Dendritic cell treated with granulocyte-macrophage colony-stimulating factor and Interleukin-4, amounts not matched to agents 40 ng/mL and 50 ng/mL, for 4 days (primary cell): ENCODE measurements around the gene ORC5.

Experiments
- H3K27ac Mint-ChIP-seq: one replicate; pipeline ENCODE4 v1.8.0; 2022; ENCODE audit warnings: mild to moderate bottlenecking, mixed read lengths
- H3K27me3 Mint-ChIP-seq: one replicate; pipeline ENCODE4 v1.8.0; 2022; ENCODE audit warnings: mild to moderate bottlenecking, mixed read lengths
- H3K36me3 Mint-ChIP-seq: one replicate; pipeline ENCODE4 v1.8.0; 2022; ENCODE audit warnings: low read depth, mixed read lengths
- H3K4me1 Mint-ChIP-seq: one replicate; pipeline ENCODE4 v1.8.0; 2022; ENCODE audit warnings: low read depth, mixed read lengths
- H3K4me3 Mint-ChIP-seq: one replicate; pipeline ENCODE4 v1.8.0; 2022; ENCODE audit warnings: mild to moderate bottlenecking, moderate library complexity, mixed read lengths
- H3K9me3 Mint-ChIP-seq: one replicate; pipeline ENCODE4 v1.8.0; 2022; ENCODE audit warnings: mixed read lengths
- intact Hi-C: fragments of 100-400 bp; cut with micrococcal nuclease; formaldehyde crosslinking; loops from one replicate; pipeline ENCODE4 v1.15.0; 2022

The ORC5 gene

GRCh38 chr7:104089061-104089460 is 118.8 kb downstream of the ORC5 start:
- Mint-ChIP-seq H3K9me3 (no peaks in the 10 kb centered on the region), H3K36me3 (no peaks in the 10 kb centered on the region), H3K4me1 (peaks cover 5% of the 10 kb centered on the region), H3K27ac (no peak overlapping the region), H3K4me3 (no peak overlapping the region), H3K27me3 (no peaks in the 10 kb centered on the region)
- intact Hi-C loops, result no loop called here
